Thyroid gland (tissue), 4 donors: ENCODE data around the gene E2F8. TPM values are rescaled to one million over a fixed set of nuclear protein-coding genes. Genes with fewer than 3 reads are reported as not detected.

Source experiments
- DNase-seq, 2 donors: peaks; one replicate each; pipeline ENCODE4 v3.0.0-alpha.2; 2019
- H3K27ac ChIP-seq, 3 donors: fragments of 200-600 bp; sonication (generic); 1 replicate in 2 of 3; 2 replicates in 1 of 3; pipeline ENCODE4 v1.5.1; 2016 to 2019; ENCODE audit warnings: mild to moderate bottlenecking in 1 of 3, moderate library complexity in 1 of 3
- H3K27me3 ChIP-seq: fragments of 200-600 bp; sonication (generic); one replicate; pipeline ENCODE4 v1.5.1; 2019
- H3K36me3 ChIP-seq, 2 donors: fragments of 200-600 bp; sonication (generic); one replicate each; pipeline ENCODE4 v1.5.1; 2016 to 2019
- H3K4me1 ChIP-seq, 2 donors: fragments of 200-600 bp; sonication (generic); one replicate each; pipeline ENCODE4 v1.5.1; 2017 to 2019
- H3K4me3 ChIP-seq, 3 donors: fragments of 200-600 bp; sonication (generic); replicated peaks in 1 of 3; 1 replicate in 2 of 3; 2 replicates in 1 of 3; pipeline ENCODE4 v1.5.1; 2016; ENCODE audit warnings: mild to moderate bottlenecking in 1 of 3
- H3K9me3 ChIP-seq: fragments of 200-600 bp; sonication (generic); one replicate; pipeline ENCODE4 v1.5.1; 2017
- POLR2A ChIP-seq, 2 donors: fragments of 450-650 bp; IDR thresholded peaks; one replicate each; pipeline ENCODE4 v1.6.1; 2017; ENCODE audit warnings: antibody characterized with exemption in 2 of 2, mild to moderate bottlenecking in 2 of 2, moderate library complexity in 1 of 2
- WGBS, 2 donors: methylation state at CpG; one replicate each; pipeline ENCODE4 v1.1.5; 2017; 5-methylcytosine and 5-hydroxymethylcytosine counted together
- intact Hi-C: fragments of 100-400 bp; cut with DNase I; formaldehyde crosslinking; loops from one replicate; pipeline ENCODE4 v1.15.1; 2023
- total RNA-seq, 4 donors: library from RNA; depleted of rRNA; stranded (reverse); fragments of >200 nt; gene quantifications; one replicate each; pipeline ENCODE4 v1.2.3, GENCODE V29; 2016
- TF ChIP-seq, protein P1 (sequence below), 6 experiments: fragments of 200-600 bp in 3 of 6; fragments of 450-650 bp in 3 of 6; sonication (generic) in 3 of 6; IDR thresholded peaks; one replicate each; pipeline ENCODE4 v1.5.1; 2016 to 2019; ENCODE audit warnings: antibody characterized with exemption in 6 of 6, mild to moderate bottlenecking in 2 of 6, inconsistent platforms in 1 of 6, moderate library complexity in 1 of 6

The E2F8 gene
- total RNA-seq, 4 donors from 2014 or later = not detected

DNA sequence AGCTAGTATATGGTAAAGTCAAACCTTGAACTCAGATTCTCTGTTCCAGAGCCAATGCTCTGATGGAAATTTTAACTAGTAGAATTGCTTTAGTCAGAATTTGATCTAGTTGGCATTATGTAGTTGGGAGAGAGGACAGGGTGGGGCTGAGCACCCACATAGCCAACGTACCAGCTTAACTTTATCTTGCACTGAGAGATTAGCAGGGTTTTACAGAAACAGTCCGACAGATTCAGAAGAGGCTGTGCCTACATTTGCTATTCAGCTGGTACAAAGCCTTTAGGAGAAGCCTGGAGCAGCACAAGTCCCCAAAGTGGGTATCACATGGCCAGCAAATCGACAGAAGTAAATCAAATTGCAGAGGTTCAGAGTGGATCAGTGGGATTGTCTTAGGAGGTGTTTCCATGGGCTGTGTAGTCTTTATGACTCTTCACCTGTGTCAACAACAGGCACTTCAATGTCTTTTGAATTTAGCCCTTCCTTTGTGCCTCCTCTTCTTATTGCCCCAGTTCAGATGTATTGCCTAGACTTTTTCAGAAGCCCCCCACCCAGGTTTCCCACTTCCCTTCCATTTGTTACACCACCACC lies 31.7 kb downstream of the E2F8 start:
- no peak for DNase-seq

DNA sequence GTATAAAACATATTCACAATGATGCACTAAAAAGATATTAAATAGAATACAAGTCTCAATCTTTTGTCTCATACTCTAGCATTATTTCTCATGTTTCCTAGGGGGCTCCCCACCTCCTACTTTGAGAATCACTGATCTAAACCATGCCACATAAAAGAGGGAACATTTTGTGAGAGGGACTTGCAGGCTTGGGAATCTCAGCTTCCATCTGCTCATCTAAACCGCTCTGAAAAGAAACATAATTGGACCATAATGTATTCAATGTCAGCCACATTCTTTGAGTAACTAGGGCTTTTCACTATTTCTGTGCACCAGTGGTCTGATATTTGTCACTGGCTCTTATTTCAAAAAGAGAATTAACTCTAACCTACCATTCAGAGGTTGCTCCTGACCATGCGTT lies 32.6 kb downstream of the E2F8 start:
- no peak overlapping the region for H3K4me3 ChIP-seq
- no peaks in the 10 kb centered on the region for H3K9me3 ChIP-seq
- TF ChIP-seq POLR2A (IDR thresholded peaks at IDR 0.05) = no peak
- TF ChIP-seq, protein P1, sequence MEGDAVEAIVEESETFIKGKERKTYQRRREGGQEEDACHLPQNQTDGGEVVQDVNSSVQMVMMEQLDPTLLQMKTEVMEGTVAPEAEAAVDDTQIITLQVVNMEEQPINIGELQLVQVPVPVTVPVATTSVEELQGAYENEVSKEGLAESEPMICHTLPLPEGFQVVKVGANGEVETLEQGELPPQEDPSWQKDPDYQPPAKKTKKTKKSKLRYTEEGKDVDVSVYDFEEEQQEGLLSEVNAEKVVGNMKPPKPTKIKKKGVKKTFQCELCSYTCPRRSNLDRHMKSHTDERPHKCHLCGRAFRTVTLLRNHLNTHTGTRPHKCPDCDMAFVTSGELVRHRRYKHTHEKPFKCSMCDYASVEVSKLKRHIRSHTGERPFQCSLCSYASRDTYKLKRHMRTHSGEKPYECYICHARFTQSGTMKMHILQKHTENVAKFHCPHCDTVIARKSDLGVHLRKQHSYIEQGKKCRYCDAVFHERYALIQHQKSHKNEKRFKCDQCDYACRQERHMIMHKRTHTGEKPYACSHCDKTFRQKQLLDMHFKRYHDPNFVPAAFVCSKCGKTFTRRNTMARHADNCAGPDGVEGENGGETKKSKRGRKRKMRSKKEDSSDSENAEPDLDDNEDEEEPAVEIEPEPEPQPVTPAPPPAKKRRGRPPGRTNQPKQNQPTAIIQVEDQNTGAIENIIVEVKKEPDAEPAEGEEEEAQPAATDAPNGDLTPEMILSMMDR (IDR thresholded peaks at IDR 0.05) = no peak
- WGBS, 2 donors = 83 to 89% methylated on average over 2 of the region's 2 CpGs
- H3K27ac ChIP-seq = no peak overlapping the region
- H3K36me3 ChIP-seq = no peaks in the 10 kb centered on the region
- no peaks in the 10 kb centered on the region for H3K4me1 ChIP-seq
- H3K27me3 ChIP-seq = no peaks in the 10 kb centered on the region
- DNase-seq = no peak
- intact Hi-C loops = no loop called here

More for the DNA sequence above, 31.7 kb downstream of the E2F8 start:
- Histone ChIP-seq H3K4me3 (no peak overlapping the region), H3K36me3 (no peaks in the 10 kb centered on the region), H3K27ac (no peak overlapping the region), H3K9me3 (no peaks in the 10 kb centered on the region), H3K4me1 (no peaks in the 10 kb centered on the region), H3K27me3 (no peaks in the 10 kb centered on the region)
- intact Hi-C loops = no loop called here
- 49 to 60% methylated on average over 3 of the region's 3 CpGs for WGBS, 2 donors
- TF ChIP-seq, protein P1 (IDR thresholded peaks at IDR 0.05) = no peak
- TF ChIP-seq POLR2A (IDR thresholded peaks at IDR 0.05) = no peak

DNA sequence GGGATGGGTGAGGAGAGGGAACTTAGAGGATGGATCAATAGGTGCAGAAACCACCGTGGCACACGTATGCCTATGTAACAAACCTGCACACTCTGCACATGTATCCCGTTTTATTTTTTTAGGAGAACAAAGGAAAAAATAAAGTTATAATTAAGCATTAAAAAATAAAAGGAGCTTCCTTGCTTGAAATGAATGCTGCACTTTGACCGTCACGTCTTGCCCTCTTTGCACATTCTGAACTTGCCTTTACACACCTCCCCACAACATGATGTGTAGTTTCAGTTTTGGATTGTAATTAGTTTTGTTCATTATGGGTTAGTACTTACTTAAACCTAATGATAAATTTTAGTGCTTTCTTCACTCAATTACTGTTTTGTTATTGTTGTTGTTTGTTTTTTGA lies 35.9 kb downstream of the E2F8 start:
- H3K9me3 ChIP-seq = no peaks in the 10 kb centered on the region
- DNase-seq = no peak
- no peaks in the 10 kb centered on the region for H3K27me3 ChIP-seq
- H3K36me3 ChIP-seq = no peaks in the 10 kb centered on the region
- intact Hi-C loops = no loop called here
- H3K27ac ChIP-seq = no peak overlapping the region
- TF ChIP-seq POLR2A (IDR thresholded peaks at IDR 0.05) = no peak
- no peaks in the 10 kb centered on the region for H3K4me1 ChIP-seq
- no peak overlapping the region for H3K4me3 ChIP-seq
- WGBS, 2 donors = 93 to 94% methylated on average over 5 of the region's 5 CpGs

DNA sequence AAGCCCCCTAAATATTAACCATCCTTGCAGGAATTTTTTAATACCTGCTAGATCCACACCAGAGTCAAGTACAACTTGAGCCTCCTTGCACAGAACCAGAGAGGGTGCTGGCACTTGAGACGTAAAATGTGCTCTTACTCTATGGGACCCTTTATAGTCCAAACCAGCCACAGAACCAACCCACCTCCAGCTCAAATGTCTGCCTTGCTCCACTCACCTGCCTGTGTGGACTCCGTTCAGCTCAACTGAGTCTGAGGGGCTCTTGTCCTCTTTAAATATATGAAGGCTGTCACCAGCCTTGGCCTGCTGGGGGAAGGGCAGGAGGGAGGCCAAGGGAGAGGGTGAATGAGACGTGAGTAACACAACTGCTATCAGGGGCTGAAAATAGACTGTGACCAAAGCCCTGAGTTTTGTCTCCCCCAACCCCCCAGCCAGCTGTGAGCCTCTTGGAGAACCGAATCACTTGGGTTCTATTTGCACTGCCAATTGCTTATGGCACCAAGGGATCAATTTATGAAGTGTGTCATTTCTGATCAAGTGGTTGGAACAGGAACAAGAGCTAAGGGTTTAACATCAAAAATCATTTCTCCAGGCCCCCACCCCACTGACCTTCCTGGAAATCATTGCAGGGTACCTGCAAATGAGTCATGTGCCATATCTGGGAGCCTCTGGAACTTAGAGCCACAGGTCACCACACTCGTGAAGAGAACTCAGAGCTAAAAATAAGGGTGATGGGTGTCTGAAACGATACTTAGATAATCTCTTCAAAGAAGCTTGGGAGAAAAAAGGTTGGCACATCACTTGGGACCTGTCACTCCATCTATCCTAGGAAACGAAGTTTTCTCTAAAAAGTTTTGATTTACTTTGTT lies 38.8 kb downstream of the E2F8 start, which contains the start of gene CSRP3:
Gene CSRP3, minus strand, starts transcription at position 247 of the 869 bp plus-strand sequence. CDS start 9,535 bp downstream, outside the sequence.
- no peaks in the 10 kb centered on the region for H3K4me1 ChIP-seq
- 75 to 85% methylated on average over 7 of the region's 7 CpGs for WGBS, 2 donors
- no peaks in the 10 kb centered on the region for H3K36me3 ChIP-seq
- H3K4me3 ChIP-seq = no peak within 1 kb of the TSS
- no peaks in the 10 kb centered on the region for H3K27me3 ChIP-seq
- no peak for TF ChIP-seq POLR2A (IDR thresholded peaks at IDR 0.05)
- TF ChIP-seq, protein P1 (IDR thresholded peaks at IDR 0.05) = no peak
- no peak within 1 kb of the TSS for H3K27ac ChIP-seq
- intact Hi-C loops = no loop called here
- H3K9me3 ChIP-seq = no peaks in the 10 kb centered on the region
- no peak for DNase-seq

DNA sequence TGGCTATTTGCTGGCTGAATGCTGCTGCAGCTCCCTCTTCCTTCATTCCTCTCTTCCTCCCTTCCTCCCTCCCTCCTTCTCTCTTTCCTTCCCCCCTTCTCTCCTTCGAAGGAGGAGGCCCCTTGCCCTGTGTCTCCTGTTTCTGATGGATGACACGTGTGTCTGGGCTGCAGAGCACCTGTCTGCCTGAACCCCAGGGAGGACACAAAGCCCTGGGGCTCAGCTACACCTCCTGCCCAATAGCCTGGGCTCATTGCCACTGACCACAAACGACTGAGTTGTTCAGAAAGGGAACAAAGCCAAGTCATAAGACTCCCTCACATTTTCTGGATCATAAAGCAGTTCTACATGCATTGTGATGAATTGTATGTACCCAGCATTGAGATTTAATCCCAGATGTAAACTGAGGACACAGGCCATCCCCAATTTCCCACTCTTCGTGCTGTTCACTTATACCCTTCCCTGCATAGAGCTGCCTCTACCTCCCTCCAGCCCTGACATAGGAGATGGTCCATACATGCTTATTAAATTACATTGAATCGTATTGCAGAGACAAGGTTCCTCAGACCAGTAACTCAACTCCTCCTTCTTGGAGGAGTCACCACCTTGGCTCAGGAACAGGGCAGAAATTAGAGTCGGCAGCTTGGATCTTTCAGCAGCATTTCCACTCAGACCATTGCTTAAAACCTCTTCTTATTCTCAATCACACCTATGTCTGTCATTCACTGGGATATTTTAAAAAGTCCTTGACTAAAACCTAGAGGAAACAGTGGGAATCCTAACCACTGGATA lies 40.1 kb downstream of the E2F8 start:
- 40 to 50% methylated on average over 6 of the region's 6 CpGs for WGBS, 2 donors

More for the DNA sequence above, 40.1 kb downstream of the E2F8 start:
- Histone ChIP-seq H3K4me3 (no peak overlapping the region), H3K36me3 (no peaks in the 10 kb centered on the region), H3K4me1 (no peaks in the 10 kb centered on the region), H3K9me3 (no peaks in the 10 kb centered on the region), H3K27ac (no peak overlapping the region), H3K27me3 (no peaks in the 10 kb centered on the region)
- intact Hi-C loops = no loop called here
- DNase-seq = no peak
- no peak for TF ChIP-seq POLR2A (IDR thresholded peaks at IDR 0.05)
- TF ChIP-seq, protein P1 (IDR thresholded peaks at IDR 0.05) = no peak
